Activated CD8-positive, alpha-beta memory T cell treated with anti-CD3 and anti-CD28 coated beads for 48 hours (primary cell): ENCODE results near the gene CLIC6.
"Not testable (repeated sequence)": the region's sequence is repeated elsewhere in the genome, so short reads cannot be mapped to it uniquely, and the experiment has no call there.

ENCODE experiments used
- DNase-seq, 3 experiments: peaks; one replicate each; pipeline ENCODE4 v3.0.0-alpha.2; 2020; ENCODE audit warnings: low read depth in 2 of 3, low spot score in 2 of 3

CLIC6 gene

GRCh38 chr21:34651642-34652041 is 17.2 kb upstream of the CLIC6 start:
- DNase-seq, result no peak

GRCh38 chr21:34653522-34653921 is 15.3 kb upstream of the CLIC6 start:
- DNase-seq, result no peak

GRCh38 chr21:34661848-34662247 is 6.9 kb upstream of the CLIC6 start:
- no peak for DNase-seq

GRCh38 chr21:34667761-34668160 is 1.0 kb upstream of the CLIC6 start:
- DNase-seq, result no peak

GRCh38 chr21:34669149-34669879 is 520 bp downstream of the CLIC6 start:
- no peak for DNase-seq

GRCh38 chr21:34669880-34670219 is 1.1 kb downstream of the CLIC6 start:
- not testable (repeated sequence) for DNase-seq

GRCh38 chr21:34670220-34670961 is 1.6 kb downstream of the CLIC6 start:
- DNase-seq, result no peak

GRCh38 chr21:34670962-34671348 is 2.2 kb downstream of the CLIC6 start:
- no peak for DNase-seq

GRCh38 chr21:34671462-34671861 is 2.7 kb downstream of the CLIC6 start:
- DNase-seq, result no peak

- no peak for DNase-seq
Observed at GRCh38 chr21:34671891-34672290, 3.1 kb downstream of the CLIC6 start.

- DNase-seq, result no peak
Observed at GRCh38 chr21:34673006-34673405, 4.2 kb downstream of the CLIC6 start.

- no peak for DNase-seq
Observed at GRCh38 chr21:34674468-34674867, 5.7 kb downstream of the CLIC6 start.

GRCh38 chr21:34675871-34676270 is 7.1 kb downstream of the CLIC6 start:
- DNase-seq, result no peak

- DNase-seq, result no peak
Observed at GRCh38 chr21:34679051-34679450, 10.3 kb downstream of the CLIC6 start.

- DNase-seq, result no peak
Observed at GRCh38 chr21:34684174-34684876, 15.5 kb downstream of the CLIC6 start.

GRCh38 chr21:34687065-34687464 is 18.3 kb downstream of the CLIC6 start:
- no peak for DNase-seq

GRCh38 chr21:34687745-34688144 is 19.0 kb downstream of the CLIC6 start:
- no peak for DNase-seq

- DNase-seq, result no peak
Observed at GRCh38 chr21:34688145-34688544, 19.4 kb downstream of the CLIC6 start.

GRCh38 chr21:34688715-34689114 is 19.9 kb downstream of the CLIC6 start:
- no peak for DNase-seq

- DNase-seq, result no peak
Observed at GRCh38 chr21:34690041-34690792, 21.4 kb downstream of the CLIC6 start.

GRCh38 chr21:34690793-34691175 is 22.0 kb downstream of the CLIC6 start:
- no peak for DNase-seq
